ENCODE measurements around the gene CWC25. TPM values are rescaled to one million over a fixed set of nuclear protein-coding genes. Genes with fewer than 3 reads are reported as not detected.
A peak's percentile ranks its signal among the peaks of the same experiment; 100 is the strongest.

The CWC25 gene
- total RNA-seq, 1 experiment from 2014 or later: 17.3 TPM

DNA sequence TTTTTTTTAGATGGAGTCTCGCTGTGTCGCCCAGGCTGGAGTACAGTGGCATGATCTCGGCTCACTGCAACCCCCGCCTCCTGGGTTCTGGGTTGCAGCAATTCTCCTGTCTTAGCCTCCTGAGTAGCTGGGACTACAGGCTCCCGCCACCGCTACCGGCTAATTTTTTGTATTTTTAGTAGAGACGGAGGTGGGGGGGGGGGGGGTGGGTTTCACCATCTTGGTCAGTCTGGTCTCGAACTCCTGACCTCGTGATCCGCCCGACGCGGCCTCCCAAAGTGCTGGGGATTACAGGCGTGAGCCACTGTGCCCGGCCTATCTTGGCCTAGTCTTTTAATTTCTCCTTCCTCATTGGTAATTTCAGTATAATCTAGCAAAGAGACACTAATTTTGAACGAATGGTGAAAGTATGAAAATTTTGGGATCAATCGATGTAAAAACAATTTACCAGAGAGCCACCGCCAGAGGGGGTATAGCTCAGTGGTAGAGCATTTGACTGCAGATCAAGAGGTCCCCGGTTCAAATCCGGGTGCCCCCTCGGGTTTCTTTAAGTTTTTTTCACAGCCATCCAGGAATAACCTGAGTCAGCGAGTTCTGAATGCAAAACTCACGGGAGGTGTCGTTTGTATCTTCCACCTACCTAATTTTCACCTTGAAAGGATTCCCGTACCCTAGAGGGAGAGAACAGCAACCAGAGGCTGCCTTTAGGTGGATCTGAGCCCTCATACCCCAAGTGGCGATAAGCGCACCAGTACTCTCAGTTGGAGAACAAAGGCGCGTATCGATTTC, 42.3 kb upstream of the CWC25 start:
- ATAC-seq (peak; percentile 8), DNase-seq (ENCODE audit: low spot score) (peak; percentile 65)
- peak overlapping the region; percentile 92 for H3K4me3 Mint-ChIP-seq
- no peaks in the 10 kb centered on the region for H3K36me3 Mint-ChIP-seq
- TF ChIP-seq SP1 (CRISPR knock-in tag; conservative IDR thresholded peaks at IDR 0.05) (0 out of 2 replicates have a peak, but pooled peaks have one; percentile 5), OVOL2 (CRISPR knock-in tag; IDR thresholded peaks at IDR 0.05; ENCODE audit: borderline replicate concordance) (no peak), CREB1 (CRISPR knock-in tag; IDR thresholded peaks at IDR 0.05) (no peak), RORB (CRISPR knock-in tag; IDR thresholded peaks at IDR 0.05) (no peak), GABPB1 (CRISPR knock-in tag; IDR thresholded peaks at IDR 0.05) (no peak)
- TF ChIP-seq, protein P1, sequence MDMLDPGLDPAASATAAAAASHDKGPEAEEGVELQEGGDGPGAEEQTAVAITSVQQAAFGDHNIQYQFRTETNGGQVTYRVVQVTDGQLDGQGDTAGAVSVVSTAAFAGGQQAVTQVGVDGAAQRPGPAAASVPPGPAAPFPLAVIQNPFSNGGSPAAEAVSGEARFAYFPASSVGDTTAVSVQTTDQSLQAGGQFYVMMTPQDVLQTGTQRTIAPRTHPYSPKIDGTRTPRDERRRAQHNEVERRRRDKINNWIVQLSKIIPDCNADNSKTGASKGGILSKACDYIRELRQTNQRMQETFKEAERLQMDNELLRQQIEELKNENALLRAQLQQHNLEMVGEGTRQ (CRISPR knock-in tag; IDR thresholded peaks at IDR 0.05): no peak
- TF ChIP-seq, protein P2, sequence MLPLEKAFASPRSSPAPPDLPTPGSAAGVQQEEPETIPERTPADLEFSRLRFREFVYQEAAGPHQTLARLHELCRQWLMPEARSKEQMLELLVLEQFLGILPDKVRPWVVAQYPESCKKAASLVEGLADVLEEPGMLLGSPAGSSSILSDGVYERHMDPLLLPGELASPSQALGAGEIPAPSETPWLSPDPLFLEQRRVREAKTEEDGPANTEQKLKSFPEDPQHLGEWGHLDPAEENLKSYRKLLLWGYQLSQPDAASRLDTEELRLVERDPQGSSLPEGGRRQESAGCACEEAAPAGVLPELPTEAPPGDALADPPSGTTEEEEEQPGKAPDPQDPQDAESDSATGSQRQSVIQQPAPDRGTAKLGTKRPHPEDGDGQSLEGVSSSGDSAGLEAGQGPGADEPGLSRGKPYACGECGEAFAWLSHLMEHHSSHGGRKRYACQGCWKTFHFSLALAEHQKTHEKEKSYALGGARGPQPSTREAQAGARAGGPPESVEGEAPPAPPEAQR (CRISPR knock-in tag; IDR thresholded peaks at IDR 0.05): no peak
- TF ChIP-seq, protein P3, sequence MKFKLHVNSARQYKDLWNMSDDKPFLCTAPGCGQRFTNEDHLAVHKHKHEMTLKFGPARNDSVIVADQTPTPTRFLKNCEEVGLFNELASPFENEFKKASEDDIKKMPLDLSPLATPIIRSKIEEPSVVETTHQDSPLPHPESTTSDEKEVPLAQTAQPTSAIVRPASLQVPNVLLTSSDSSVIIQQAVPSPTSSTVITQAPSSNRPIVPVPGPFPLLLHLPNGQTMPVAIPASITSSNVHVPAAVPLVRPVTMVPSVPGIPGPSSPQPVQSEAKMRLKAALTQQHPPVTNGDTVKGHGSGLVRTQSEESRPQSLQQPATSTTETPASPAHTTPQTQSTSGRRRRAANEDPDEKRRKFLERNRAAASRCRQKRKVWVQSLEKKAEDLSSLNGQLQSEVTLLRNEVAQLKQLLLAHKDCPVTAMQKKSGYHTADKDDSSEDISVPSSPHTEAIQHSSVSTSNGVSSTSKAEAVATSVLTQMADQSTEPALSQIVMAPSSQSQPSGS (CRISPR knock-in tag; IDR thresholded peaks at IDR 0.05; ENCODE audit: borderline replicate concordance, low read depth): no peak
- TF ChIP-seq, protein P4, sequence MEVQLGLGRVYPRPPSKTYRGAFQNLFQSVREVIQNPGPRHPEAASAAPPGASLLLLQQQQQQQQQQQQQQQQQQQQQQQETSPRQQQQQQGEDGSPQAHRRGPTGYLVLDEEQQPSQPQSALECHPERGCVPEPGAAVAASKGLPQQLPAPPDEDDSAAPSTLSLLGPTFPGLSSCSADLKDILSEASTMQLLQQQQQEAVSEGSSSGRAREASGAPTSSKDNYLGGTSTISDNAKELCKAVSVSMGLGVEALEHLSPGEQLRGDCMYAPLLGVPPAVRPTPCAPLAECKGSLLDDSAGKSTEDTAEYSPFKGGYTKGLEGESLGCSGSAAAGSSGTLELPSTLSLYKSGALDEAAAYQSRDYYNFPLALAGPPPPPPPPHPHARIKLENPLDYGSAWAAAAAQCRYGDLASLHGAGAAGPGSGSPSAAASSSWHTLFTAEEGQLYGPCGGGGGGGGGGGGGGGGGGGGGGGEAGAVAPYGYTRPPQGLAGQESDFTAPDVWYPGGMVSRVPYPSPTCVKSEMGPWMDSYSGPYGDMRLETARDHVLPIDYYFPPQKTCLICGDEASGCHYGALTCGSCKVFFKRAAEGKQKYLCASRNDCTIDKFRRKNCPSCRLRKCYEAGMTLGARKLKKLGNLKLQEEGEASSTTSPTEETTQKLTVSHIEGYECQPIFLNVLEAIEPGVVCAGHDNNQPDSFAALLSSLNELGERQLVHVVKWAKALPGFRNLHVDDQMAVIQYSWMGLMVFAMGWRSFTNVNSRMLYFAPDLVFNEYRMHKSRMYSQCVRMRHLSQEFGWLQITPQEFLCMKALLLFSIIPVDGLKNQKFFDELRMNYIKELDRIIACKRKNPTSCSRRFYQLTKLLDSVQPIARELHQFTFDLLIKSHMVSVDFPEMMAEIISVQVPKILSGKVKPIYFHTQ (CRISPR knock-in tag; IDR thresholded peaks at IDR 0.05): 0 out of 2 replicates have a peak, but pooled peaks have one; percentile 22
- H3K27me3 Mint-ChIP-seq (ENCODE audit: low read depth): no peaks in the 10 kb centered on the region
- H3K4me1 Mint-ChIP-seq: peaks cover 17% of the 10 kb centered on the region
- POLR2A ChIA-PET: interaction anchor here (1.1 to 1.6 kb wide), 4 partner anchors 13 to 308 kb away, joined by 3 to 5 read pairs (median 4); partner anchors contain the start of gene RPL23
- peak overlapping the region; percentile 88 for H3K27ac Mint-ChIP-seq
- H3K9me3 Mint-ChIP-seq: no peaks in the 10 kb centered on the region
- CTCF ChIA-PET: interaction anchor here (1.0 to 2.3 kb wide), 6 partner anchors 9 to 286 kb away, joined by 3 to 6 read pairs (median 3); partner anchors contain the start of gene FBXO47

DNA sequence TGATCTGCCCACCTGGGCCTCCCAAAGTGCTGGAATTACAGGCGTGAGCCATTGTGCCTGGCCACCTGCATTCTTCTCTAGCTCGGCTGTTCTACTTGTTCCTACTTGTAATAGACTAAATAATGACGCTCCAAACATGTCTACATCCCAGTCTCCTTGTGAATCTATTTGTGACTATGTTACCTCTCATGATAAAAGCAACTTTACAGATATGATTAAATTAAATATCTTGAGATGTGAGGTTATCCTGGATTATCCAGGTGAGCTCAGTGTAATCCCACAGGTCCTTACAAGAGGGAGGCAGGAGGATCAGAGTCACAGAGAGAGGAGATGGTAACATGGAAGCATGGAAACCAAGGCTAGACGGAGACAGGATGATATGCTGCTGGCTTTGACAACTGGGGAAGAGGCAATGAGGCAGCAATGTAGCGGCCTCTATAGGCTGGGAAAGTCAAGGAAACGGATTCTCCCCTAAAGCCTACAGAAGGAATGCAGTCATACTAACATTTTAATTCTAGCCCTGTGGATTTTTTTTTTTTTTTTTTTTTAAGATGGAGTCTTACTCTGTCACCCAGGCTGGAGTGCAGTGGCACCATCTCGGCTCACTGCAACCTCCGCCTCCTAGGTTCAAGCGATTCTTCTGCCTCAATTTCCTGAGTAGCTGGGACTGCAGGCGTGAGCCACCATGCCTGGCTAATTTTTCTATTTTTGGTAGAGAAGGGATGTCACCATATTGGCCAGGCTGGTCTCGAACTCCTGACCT, 39.7 kb upstream of the CWC25 start:
- ChIA-PET POLR2A (interaction anchor here (0.6 kb wide), 1 partner anchor 15 kb away, joined by 3 read pairs; no protein-coding TSS in a partner anchor), CTCF (interaction anchor here (0.6 to 1.4 kb wide), 5 partner anchors 11 to 310 kb away, joined by 3 to 4 read pairs (median 3); partner anchors contain the start of gene RPL23)
- Mint-ChIP-seq H3K4me3 (no peak overlapping the region), H3K27ac (0 out of 2 replicates have a peak overlapping the region, but pooled peaks have one; percentile 37), H3K9me3 (no peaks in the 10 kb centered on the region), H3K36me3 (no peaks in the 10 kb centered on the region), H3K4me1 (0 out of 2 replicates have a peak, but pooled peaks cover 3% of the 10 kb centered on the region), H3K27me3 (ENCODE audit: low read depth) (no peaks in the 10 kb centered on the region)
- TF ChIP-seq, protein P4 (CRISPR knock-in tag; IDR thresholded peaks at IDR 0.05): no peak
- TF ChIP-seq FOXP1 (CRISPR knock-in tag; IDR thresholded peaks at IDR 0.05; ENCODE audit: borderline replicate concordance) (no peak), OVOL2 (CRISPR knock-in tag; IDR thresholded peaks at IDR 0.05; ENCODE audit: borderline replicate concordance) (no peak), KAT7 (CRISPR knock-in tag; IDR thresholded peaks at IDR 0.05; ENCODE audit: borderline replicate concordance) (no peak), ZNF232 (CRISPR knock-in tag; IDR thresholded peaks at IDR 0.05) (no peak), ZNF121 (CRISPR knock-in tag; IDR thresholded peaks at IDR 0.05) (no peak), TEAD1 (CRISPR knock-in tag; IDR thresholded peaks at IDR 0.05) (no peak), NR1H2 (CRISPR knock-in tag; IDR thresholded peaks at IDR 0.05) (no peak), TCF7 (CRISPR knock-in tag; IDR thresholded peaks at IDR 0.05; ENCODE audit: low read depth) (no peak), RORB (CRISPR knock-in tag; IDR thresholded peaks at IDR 0.05) (no peak)
- DNase-seq (ENCODE audit: low spot score): no peak
- peak; percentile 8 for ATAC-seq

Measured in WTC11 (cell line).